WTC11 (cell line): ENCODE results near the gene DCUN1D3. TPM values are rescaled to one million over a fixed set of nuclear protein-coding genes. Genes with fewer than 3 reads are reported as not detected.

ENCODE experiments used
- ATAC-seq: fragments of 200-7000 bp; cut with Tn5 transposase; 2 replicates; pipeline ENCODE4 v1.10.0; 2021; ENCODE audit warnings: mild to moderate bottlenecking, moderate library complexity
- CTCF ChIA-PET: fragments of 300-600 bp; sonication (Branson Sonifier 250); formaldehyde crosslinking; loops from one replicate; lab custom pipeline; 2021; ENCODE audit warnings: antibody characterized with exemption; lab: Charles Lee
- POLR2A ChIA-PET: fragments of 350-600 bp; sonication (Branson Sonifier 250); formaldehyde crosslinking; loops from one replicate; lab custom pipeline; 2021; ENCODE audit warnings: antibody characterized with exemption; lab: Charles Lee
- DNase-seq: peaks from one replicate; pipeline ENCODE4 v3.0.0; 2021; ENCODE audit warnings: low spot score
- H3K27ac Mint-ChIP-seq: 2 replicates; pipeline ENCODE4 v1.8.0; 2021; ENCODE audit warnings: mixed read lengths
- H3K27me3 Mint-ChIP-seq: 2 replicates; pipeline ENCODE4 v1.8.0; 2021; ENCODE audit warnings: low read depth, mild to moderate bottlenecking, moderate library complexity, mixed read lengths
- H3K36me3 Mint-ChIP-seq: 2 replicates; pipeline ENCODE4 v1.8.0; 2021; ENCODE audit warnings: mixed read lengths
- H3K4me1 Mint-ChIP-seq: 2 replicates; pipeline ENCODE4 v1.8.0; 2022; ENCODE audit warnings: mixed read lengths
- H3K4me3 Mint-ChIP-seq: 2 replicates; pipeline ENCODE4 v1.8.0; 2021; ENCODE audit warnings: mild to moderate bottlenecking, moderate library complexity, mixed read lengths
- H3K9me3 Mint-ChIP-seq: 2 replicates; pipeline ENCODE4 v1.8.0; 2021; ENCODE audit warnings: mixed read lengths
- AFF4 ChIP-seq: sonication (generic); formaldehyde crosslinking; IDR thresholded peaks from 2 replicates; pipeline ENCODE4 v1.8.1; 2023; ENCODE audit warnings: mild to moderate bottlenecking, missing genetic modification reagents, borderline replicate concordance
- ATF1 ChIP-seq: sonication (generic); formaldehyde crosslinking; IDR thresholded peaks from 2 replicates; pipeline ENCODE4 v1.8.1; 2023; ENCODE audit warnings: mild to moderate bottlenecking, moderate library complexity, missing genetic modification reagents
- CBFB ChIP-seq: sonication (generic); formaldehyde crosslinking; IDR thresholded peaks from 2 replicates; pipeline ENCODE4 v1.8.1; 2022; ENCODE audit warnings: mild to moderate bottlenecking, low read depth, missing genetic modification reagents
- CREB1 ChIP-seq: sonication (generic); formaldehyde crosslinking; IDR thresholded peaks from 2 replicates; pipeline ENCODE4 v1.8.0; 2023; ENCODE audit warnings: mild to moderate bottlenecking, missing genetic modification reagents
- IRF2 ChIP-seq: sonication (generic); formaldehyde crosslinking; IDR thresholded peaks from 2 replicates; pipeline ENCODE4 v1.8.0; 2022; ENCODE audit warnings: low read depth, missing genetic modification reagents, borderline replicate concordance
- MLX ChIP-seq: sonication (generic); formaldehyde crosslinking; IDR thresholded peaks from 2 replicates; pipeline ENCODE4 v1.8.1; 2023; ENCODE audit warnings: mild to moderate bottlenecking, missing genetic modification reagents, moderate library complexity
- NFE2L1 ChIP-seq: sonication (generic); formaldehyde crosslinking; IDR thresholded peaks from 2 replicates; pipeline ENCODE4 v1.8.1; 2023; ENCODE audit warnings: missing genetic modification reagents
- NR2C2 ChIP-seq: sonication (generic); formaldehyde crosslinking; IDR thresholded peaks from 2 replicates; pipeline ENCODE4 v1.8.0; 2022; ENCODE audit warnings: mild to moderate bottlenecking, missing genetic modification reagents
- SP1 ChIP-seq: sonication (generic); formaldehyde crosslinking; conservative IDR thresholded peaks from 2 replicates; pipeline ENCODE4 v1.8.1; 2022; ENCODE audit warnings: missing genetic modification reagents
- TEAD4 ChIP-seq: sonication (generic); formaldehyde crosslinking; IDR thresholded peaks from 2 replicates; pipeline ENCODE4 v1.8.0; 2022; ENCODE audit warnings: mild to moderate bottlenecking, missing genetic modification reagents
- USF1 ChIP-seq: sonication (generic); formaldehyde crosslinking; IDR thresholded peaks from 2 replicates; pipeline ENCODE4 v1.8.0; 2022; ENCODE audit warnings: mild to moderate bottlenecking, missing genetic modification reagents
- ZNF219 ChIP-seq: sonication (generic); formaldehyde crosslinking; IDR thresholded peaks from 2 replicates; pipeline ENCODE4 v1.8.0; 2023; ENCODE audit warnings: missing genetic modification reagents, mild to moderate bottlenecking, borderline replicate concordance
- ZNF263 ChIP-seq: sonication (generic); formaldehyde crosslinking; IDR thresholded peaks from 2 replicates; pipeline ENCODE4 v1.8.1; 2022; ENCODE audit warnings: low read depth, mild to moderate bottlenecking, moderate library complexity, missing genetic modification reagents
- ZNF281 ChIP-seq: sonication (generic); formaldehyde crosslinking; IDR thresholded peaks from 2 replicates; pipeline ENCODE4 v1.8.0; 2023; ENCODE audit warnings: mild to moderate bottlenecking, missing genetic modification reagents
- ZNF396 ChIP-seq: fragments of 250-450 bp; sonication (Bioruptor Pico); IDR thresholded peaks from 2 replicates; pipeline ENCODE4 v1.8.0; 2021; ENCODE audit warnings: mild to moderate bottlenecking, moderate library complexity, borderline replicate concordance
- total RNA-seq: library from RNA; stranded (reverse); gene quantifications from 3 replicates; pipeline ENCODE4 v1.2.3, GENCODE V29; 2021
- TF ChIP-seq, protein P1 (sequence below): fragments of 250-450 bp; sonication (Bioruptor Pico); IDR thresholded peaks from 2 replicates; pipeline ENCODE4 v1.9.0; 2021; ENCODE audit warnings: mild to moderate bottlenecking
- TF ChIP-seq, protein P2 (sequence below): sonication (generic); formaldehyde crosslinking; IDR thresholded peaks from 2 replicates; pipeline ENCODE4 v1.8.1; 2022; ENCODE audit warnings: missing genetic modification reagents, borderline replicate concordance
- TF ChIP-seq, protein P3 (sequence below): sonication (generic); formaldehyde crosslinking; IDR thresholded peaks from 2 replicates; pipeline ENCODE4 v1.8.0; 2022; ENCODE audit warnings: mild to moderate bottlenecking, missing genetic modification reagents
- TF ChIP-seq, protein P4 (sequence below): fragments of 250-450 bp; sonication (Bioruptor Pico); IDR thresholded peaks from 2 replicates; pipeline ENCODE4 v1.9.0; 2021; ENCODE audit warnings: mild to moderate bottlenecking, borderline replicate concordance
- TF ChIP-seq, protein P5 (sequence below): sonication (generic); formaldehyde crosslinking; IDR thresholded peaks from 2 replicates; pipeline ENCODE4 v1.8.0; 2022; ENCODE audit warnings: mild to moderate bottlenecking, missing genetic modification reagents

DCUN1D3 gene
- total RNA-seq, 1 experiment from 2014 or later, result 14.7 TPM

GRCh38 chr16:20931066-20931600, 31.0 kb upstream of the DCUN1D3 start:
- no peaks in the 10 kb centered on the region for H3K9me3 Mint-ChIP-seq
- ChIA-PET POLR2A (no interaction called here), CTCF (no interaction called here)
- ATAC-seq (no peak), DNase-seq (no peak)
- H3K36me3 Mint-ChIP-seq, result no peaks in the 10 kb centered on the region
- H3K4me3 Mint-ChIP-seq, result no peak overlapping the region
- no peak overlapping the region for H3K27ac Mint-ChIP-seq
- TF ChIP-seq ZNF396 (CRISPR knock-in tag), result no peak
- no peak for TF ChIP-seq ZNF263
- TF ChIP-seq, protein P1, sequence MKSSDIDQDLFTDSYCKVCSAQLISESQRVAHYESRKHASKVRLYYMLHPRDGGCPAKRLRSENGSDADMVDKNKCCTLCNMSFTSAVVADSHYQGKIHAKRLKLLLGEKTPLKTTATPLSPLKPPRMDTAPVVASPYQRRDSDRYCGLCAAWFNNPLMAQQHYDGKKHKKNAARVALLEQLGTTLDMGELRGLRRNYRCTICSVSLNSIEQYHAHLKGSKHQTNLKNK, result no peak
- TF ChIP-seq NFE2L1 (CRISPR knock-in tag), result no peak
- TF ChIP-seq, protein P2, sequence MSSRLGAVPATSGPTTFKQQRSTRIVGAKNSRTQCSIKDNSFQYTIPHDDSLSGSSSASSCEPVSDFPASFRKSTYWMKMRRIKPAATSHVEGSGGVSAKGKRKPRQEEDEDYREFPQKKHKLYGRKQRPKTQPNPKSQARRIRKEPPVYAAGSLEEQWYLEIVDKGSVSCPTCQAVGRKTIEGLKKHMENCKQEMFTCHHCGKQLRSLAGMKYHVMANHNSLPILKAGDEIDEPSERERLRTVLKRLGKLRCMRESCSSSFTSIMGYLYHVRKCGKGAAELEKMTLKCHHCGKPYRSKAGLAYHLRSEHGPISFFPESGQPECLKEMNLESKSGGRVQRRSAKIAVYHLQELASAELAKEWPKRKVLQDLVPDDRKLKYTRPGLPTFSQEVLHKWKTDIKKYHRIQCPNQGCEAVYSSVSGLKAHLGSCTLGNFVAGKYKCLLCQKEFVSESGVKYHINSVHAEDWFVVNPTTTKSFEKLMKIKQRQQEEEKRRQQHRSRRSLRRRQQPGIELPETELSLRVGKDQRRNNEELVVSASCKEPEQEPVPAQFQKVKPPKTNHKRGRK (CRISPR knock-in tag), result no peak
- no peak for TF ChIP-seq MLX (CRISPR knock-in tag)
- TF ChIP-seq AFF4 (CRISPR knock-in tag), result no peak
- TF ChIP-seq ATF1 (CRISPR knock-in tag), result no peak
- TF ChIP-seq, protein P3, sequence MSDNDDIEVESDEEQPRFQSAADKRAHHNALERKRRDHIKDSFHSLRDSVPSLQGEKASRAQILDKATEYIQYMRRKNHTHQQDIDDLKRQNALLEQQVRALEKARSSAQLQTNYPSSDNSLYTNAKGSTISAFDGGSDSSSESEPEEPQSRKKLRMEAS, result no peak
- TF ChIP-seq, protein P4, sequence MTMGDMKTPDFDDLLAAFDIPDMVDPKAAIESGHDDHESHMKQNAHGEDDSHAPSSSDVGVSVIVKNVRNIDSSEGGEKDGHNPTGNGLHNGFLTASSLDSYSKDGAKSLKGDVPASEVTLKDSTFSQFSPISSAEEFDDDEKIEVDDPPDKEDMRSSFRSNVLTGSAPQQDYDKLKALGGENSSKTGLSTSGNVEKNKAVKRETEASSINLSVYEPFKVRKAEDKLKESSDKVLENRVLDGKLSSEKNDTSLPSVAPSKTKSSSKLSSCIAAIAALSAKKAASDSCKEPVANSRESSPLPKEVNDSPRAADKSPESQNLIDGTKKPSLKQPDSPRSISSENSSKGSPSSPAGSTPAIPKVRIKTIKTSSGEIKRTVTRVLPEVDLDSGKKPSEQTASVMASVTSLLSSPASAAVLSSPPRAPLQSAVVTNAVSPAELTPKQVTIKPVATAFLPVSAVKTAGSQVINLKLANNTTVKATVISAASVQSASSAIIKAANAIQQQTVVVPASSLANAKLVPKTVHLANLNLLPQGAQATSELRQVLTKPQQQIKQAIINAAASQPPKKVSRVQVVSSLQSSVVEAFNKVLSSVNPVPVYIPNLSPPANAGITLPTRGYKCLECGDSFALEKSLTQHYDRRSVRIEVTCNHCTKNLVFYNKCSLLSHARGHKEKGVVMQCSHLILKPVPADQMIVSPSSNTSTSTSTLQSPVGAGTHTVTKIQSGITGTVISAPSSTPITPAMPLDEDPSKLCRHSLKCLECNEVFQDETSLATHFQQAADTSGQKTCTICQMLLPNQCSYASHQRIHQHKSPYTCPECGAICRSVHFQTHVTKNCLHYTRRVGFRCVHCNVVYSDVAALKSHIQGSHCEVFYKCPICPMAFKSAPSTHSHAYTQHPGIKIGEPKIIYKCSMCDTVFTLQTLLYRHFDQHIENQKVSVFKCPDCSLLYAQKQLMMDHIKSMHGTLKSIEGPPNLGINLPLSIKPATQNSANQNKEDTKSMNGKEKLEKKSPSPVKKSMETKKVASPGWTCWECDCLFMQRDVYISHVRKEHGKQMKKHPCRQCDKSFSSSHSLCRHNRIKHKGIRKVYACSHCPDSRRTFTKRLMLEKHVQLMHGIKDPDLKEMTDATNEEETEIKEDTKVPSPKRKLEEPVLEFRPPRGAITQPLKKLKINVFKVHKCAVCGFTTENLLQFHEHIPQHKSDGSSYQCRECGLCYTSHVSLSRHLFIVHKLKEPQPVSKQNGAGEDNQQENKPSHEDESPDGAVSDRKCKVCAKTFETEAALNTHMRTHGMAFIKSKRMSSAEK (CRISPR knock-in tag), result no peak
- no peak for TF ChIP-seq SP1 (CRISPR knock-in tag)
- TF ChIP-seq CREB1 (CRISPR knock-in tag), result no peak
- no peak for TF ChIP-seq CBFB
- TF ChIP-seq, protein P5, sequence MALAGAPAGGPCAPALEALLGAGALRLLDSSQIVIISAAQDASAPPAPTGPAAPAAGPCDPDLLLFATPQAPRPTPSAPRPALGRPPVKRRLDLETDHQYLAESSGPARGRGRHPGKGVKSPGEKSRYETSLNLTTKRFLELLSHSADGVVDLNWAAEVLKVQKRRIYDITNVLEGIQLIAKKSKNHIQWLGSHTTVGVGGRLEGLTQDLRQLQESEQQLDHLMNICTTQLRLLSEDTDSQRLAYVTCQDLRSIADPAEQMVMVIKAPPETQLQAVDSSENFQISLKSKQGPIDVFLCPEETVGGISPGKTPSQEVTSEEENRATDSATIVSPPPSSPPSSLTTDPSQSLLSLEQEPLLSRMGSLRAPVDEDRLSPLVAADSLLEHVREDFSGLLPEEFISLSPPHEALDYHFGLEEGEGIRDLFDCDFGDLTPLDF (CRISPR knock-in tag), result no peak
- TF ChIP-seq NR2C2 (CRISPR knock-in tag), result no peak
- no peak for TF ChIP-seq ZNF219 (CRISPR knock-in tag)
- TF ChIP-seq USF1 (CRISPR knock-in tag), result no peak
- no peak for TF ChIP-seq ZNF281 (CRISPR knock-in tag)
- TF ChIP-seq TEAD4 (CRISPR knock-in tag), result no peak
- TF ChIP-seq IRF2 (CRISPR knock-in tag), result no peak
- H3K4me1 Mint-ChIP-seq, result no peaks in the 10 kb centered on the region
- H3K27me3 Mint-ChIP-seq, result no peaks in the 10 kb centered on the region
